ENCODE measurements around the gene LCORL.

Gene LCORL

GRCh38 chr4:17823871-17824669, 197.5 kb downstream of the LCORL start:
- no peak for DNase-seq

GRCh38 chr4:17817027-17817426, 204.5 kb downstream of the LCORL start:
- peak; percentile 36 for DNase-seq

GRCh38 chr4:17816142-17816541, 205.4 kb downstream of the LCORL start:
- no peak for DNase-seq

GRCh38 chr4:17814140-17814539, 207.4 kb downstream of the LCORL start:
- DNase-seq, result no peak

- DNase-seq, result no peak
These were observed 208.8 kb downstream of the LCORL start for GRCh38 chr4:17812801-17813200.

GRCh38 chr4:17812125-17812524, 209.4 kb downstream of the LCORL start:
- DNase-seq, result no peak

- peak; percentile 39 for DNase-seq
These were observed 210.4 kb downstream of the LCORL start for GRCh38 chr4:17811078-17811603.

- peak; percentile 99 for DNase-seq
These were observed 211.1 kb downstream of the LCORL start, which contains the start of the genes DCAF16 and NCAPG for GRCh38 chr4:17810260-17811077. TSS of gene DCAF16 (minus strand) at chr4:17810757. CDS start at chr4:17804141, 6,616 bp downstream. TSS of gene NCAPG (plus strand) at chr4:17810979. CDS start at chr4:17811078, 99 bp downstream.

- DNase-seq, result no peak
These were observed 211.9 kb downstream of the LCORL start for GRCh38 chr4:17809667-17810066.

GRCh38 chr4:17807446-17807845, 214.1 kb downstream of the LCORL start:
- DNase-seq, result no peak

GRCh38 chr4:17805580-17806155, 215.9 kb downstream of the LCORL start:
- DNase-seq, result no peak

GRCh38 chr4:17797808-17798207, 223.7 kb downstream of the LCORL start:
- DNase-seq, result no peak

- DNase-seq, result no peak
These were observed 226.8 kb downstream of the LCORL start for GRCh38 chr4:17794730-17795129.

Data from COR-L47 (cell line).